ENCODE results near the gene ADAM23. TPM values are rescaled to one million over a fixed set of nuclear protein-coding genes. Genes with fewer than 3 reads are reported as not detected.

The ADAM23 gene
- polyA plus RNA-seq, 1 donor (not counting 4 experiments of a cell fraction or from before 2014, with no cell fraction given) = 1.3 TPM

- TF ChIP-seq CTCF (optimal IDR thresholded peaks at IDR 0.05 in 1 of 3, IDR thresholded peaks at IDR 0.05 in 1 of 3, conservative IDR thresholded peaks at IDR 0.05 in 1 of 3; ENCODE audit: extremely low read depth in 1 of 3, insufficient read depth in 2 of 3, low read length in 3 of 3) (no peak), EZH2 (IDR thresholded peaks at IDR 0.05; ENCODE audit: low read length) (no peak)
- Histone ChIP-seq H3K36me3 (ENCODE audit: control insufficient read depth in 2 of 2, extremely low read depth in 1 of 2, insufficient read depth in 2 of 2, low read length in 2 of 2) (no peaks in the 10 kb centered on the region), H4K20me1 (ENCODE audit: control insufficient read depth, extremely low read depth, insufficient read depth, low read length) (no peaks in the 10 kb centered on the region), H3K9ac (ENCODE audit: control insufficient read depth, extremely low read depth, insufficient read depth, low read length) (no peak overlapping the region), H3K9me1 (ENCODE audit: control insufficient read depth, extremely low read depth, insufficient read depth, low read length) (no peaks in the 10 kb centered on the region), H3K79me2 (ENCODE audit: control insufficient read depth, insufficient read depth, low read length) (no peaks in the 10 kb centered on the region), H3K27ac (ENCODE audit: control insufficient read depth, insufficient read depth, low read length) (no peak overlapping the region), H3K4me2 (ENCODE audit: control insufficient read depth, extremely low read depth, insufficient read depth, low read depth, low read length) (no peak overlapping the region), H3K4me1 (ENCODE audit: control insufficient read depth, extremely low read depth, insufficient read depth, low read length) (peaks cover 4% of the 10 kb centered on the region), H3K4me3 (ENCODE audit: control insufficient read depth in 2 of 3, extremely low read depth in 1 of 3, insufficient read depth in 2 of 3, low read depth in 1 of 3, low read length in 3 of 3) (no peak overlapping the region), H2AFZ (ENCODE audit: control insufficient read depth, low read length) (no peak overlapping the region), H3K27me3 (ENCODE audit: control insufficient read depth, extremely low read depth, insufficient read depth, low read length) (no peaks in the 10 kb centered on the region), H3K9me3 (ENCODE audit: control insufficient read depth, low read depth, low read length) (no peaks in the 10 kb centered on the region)
- DNase-seq (ENCODE audit: low read depth, low spot score) (no peak), FAIRE-seq (no peak)
- dilution Hi-C loops (cut with MboI; ENCODE audit: extremely low pct_ligation_motif_present, low sequenced_read_pairs) = no loop called here
These were observed 126.9 kb downstream of the ADAM23 start for GRCh38 chr2:206570199-206570598.

GRCh38 chr2:206572725-206573124, 129.4 kb downstream of the ADAM23 start:
- TF ChIP-seq CTCF (optimal IDR thresholded peaks at IDR 0.05 in 1 of 3, IDR thresholded peaks at IDR 0.05 in 1 of 3, conservative IDR thresholded peaks at IDR 0.05 in 1 of 3; ENCODE audit: extremely low read depth in 1 of 3, insufficient read depth in 2 of 3, low read length in 3 of 3) (no peak), EZH2 (IDR thresholded peaks at IDR 0.05; ENCODE audit: low read length) (no peak)
- DNase-seq (ENCODE audit: low read depth, low spot score) (no peak), FAIRE-seq (no peak)
- no peak overlapping the region for H3K9ac ChIP-seq (ENCODE audit: control insufficient read depth, extremely low read depth, insufficient read depth, low read length)
- no peak overlapping the region for H3K27ac ChIP-seq (ENCODE audit: control insufficient read depth, insufficient read depth, low read length)
- peaks cover 9% of the 10 kb centered on the region for H3K4me1 ChIP-seq (ENCODE audit: control insufficient read depth, extremely low read depth, insufficient read depth, low read length)
- no peak overlapping the region for H3K4me2 ChIP-seq (ENCODE audit: control insufficient read depth, extremely low read depth, insufficient read depth, low read depth, low read length)
- H2AFZ ChIP-seq (ENCODE audit: control insufficient read depth, low read length) = no peak overlapping the region
- H3K36me3 ChIP-seq (ENCODE audit: control insufficient read depth in 2 of 2, extremely low read depth in 1 of 2, insufficient read depth in 2 of 2, low read length in 2 of 2) = no peaks in the 10 kb centered on the region
- no peaks in the 10 kb centered on the region for H3K9me1 ChIP-seq (ENCODE audit: control insufficient read depth, extremely low read depth, insufficient read depth, low read length)
- H3K79me2 ChIP-seq (ENCODE audit: control insufficient read depth, insufficient read depth, low read length) = no peaks in the 10 kb centered on the region
- dilution Hi-C loops (cut with MboI; ENCODE audit: extremely low pct_ligation_motif_present, low sequenced_read_pairs) = no loop called here
- no peaks in the 10 kb centered on the region for H4K20me1 ChIP-seq (ENCODE audit: control insufficient read depth, extremely low read depth, insufficient read depth, low read length)
- H3K27me3 ChIP-seq (ENCODE audit: control insufficient read depth, extremely low read depth, insufficient read depth, low read length) = no peaks in the 10 kb centered on the region
- no peaks in the 10 kb centered on the region for H3K9me3 ChIP-seq (ENCODE audit: control insufficient read depth, low read depth, low read length)
- H3K4me3 ChIP-seq (ENCODE audit: control insufficient read depth in 2 of 3, extremely low read depth in 1 of 3, insufficient read depth in 2 of 3, low read depth in 1 of 3, low read length in 3 of 3) = no peak overlapping the region

All from keratinocyte (primary cell).